Stomach smooth muscle (tissue), 2 donors: Measurements from ENCODE around the gene ENTHD1.
"Not testable (repeated sequence)": the region's sequence is repeated elsewhere in the genome, so short reads cannot be mapped to it uniquely, and the experiment has no call there.

Experiments
- H3K27ac ChIP-seq: one replicate; pipeline ENCODE4 v1.7.0; 2013; ENCODE audit warnings: mild to moderate bottlenecking, low read length, inconsistent platforms
- H3K27me3 ChIP-seq, 2 donors: one replicate each; pipeline ENCODE4 v1.7.0; 2013; ENCODE audit warnings: low read length in 2 of 2; ENCODE audit not compliant: insufficient read depth in 2 of 2, control insufficient read depth in 1 of 2
- H3K36me3 ChIP-seq, 2 donors: one replicate each; pipeline ENCODE4 v1.7.0; 2013; ENCODE audit warnings: low read length in 2 of 2; ENCODE audit not compliant: control insufficient read depth in 2 of 2, insufficient read depth in 2 of 2
- H3K4me1 ChIP-seq: one replicate; pipeline ENCODE4 v1.7.0; 2013; ENCODE audit warnings: low read length; ENCODE audit not compliant: control insufficient read depth, insufficient read depth
- H3K4me3 ChIP-seq, 2 donors: one replicate each; pipeline ENCODE4 v1.7.0; 2013; ENCODE audit warnings: low read length in 2 of 2
- H3K9ac ChIP-seq, 2 donors: one replicate each; pipeline ENCODE4 v1.7.0; 2013; ENCODE audit warnings: low read length in 2 of 2, mild to moderate bottlenecking in 1 of 2
- H3K9me3 ChIP-seq, 2 donors: one replicate each; pipeline ENCODE4 v1.7.0; 2013; ENCODE audit warnings: low read length in 2 of 2; ENCODE audit not compliant: control insufficient read depth in 2 of 2
- donor health status: healthy.
- donor health status: Pancreatic carcinoma.

Gene ENTHD1

GRCh38 chr22:39734046-39734445, 159.5 kb downstream of the ENTHD1 start:
- H3K27ac ChIP-seq, H3K36me3 ChIP-seq, H3K4me1 ChIP-seq, H3K9ac ChIP-seq, H3K4me3 ChIP-seq, H3K9me3 ChIP-seq: not testable (repeated sequence)
- peaks cover 8 to 23% of the 10 kb centered on the region in 2 donors for H3K27me3 ChIP-seq

DNA sequence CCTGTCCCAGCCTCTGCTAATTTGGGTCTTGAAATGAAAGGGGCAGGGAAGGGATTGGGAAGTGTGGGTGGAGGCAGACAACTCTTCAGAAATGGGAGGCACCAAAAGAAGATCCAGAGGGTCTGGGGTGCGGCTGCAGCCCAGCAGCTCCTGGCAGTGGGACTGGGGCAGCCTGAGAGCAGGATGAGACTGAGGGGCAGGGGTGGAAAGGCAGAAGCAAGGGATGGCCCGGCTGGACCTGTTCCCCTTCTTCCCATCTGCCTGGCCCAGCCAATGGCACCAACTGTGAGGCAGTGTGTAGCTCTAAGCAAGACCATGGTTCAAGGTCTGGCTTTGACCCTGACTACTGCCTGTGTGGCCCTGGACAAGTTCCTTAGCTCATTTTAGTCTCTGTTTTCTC, 160.4 kb downstream of the ENTHD1 start:
- peaks cover 12 to 23% of the 10 kb centered on the region in 2 donors for H3K27me3 ChIP-seq
- H3K9me3 ChIP-seq = peaks cover 0 to 3% of the 10 kb centered on the region in 2 donors
- H3K27ac ChIP-seq = no peak overlapping the region
- H3K4me1 ChIP-seq = no peaks in the 10 kb centered on the region
- no peaks in the 10 kb centered on the region for H3K36me3 ChIP-seq
- H3K9ac ChIP-seq = no peak overlapping the region
- H3K4me3 ChIP-seq = no peak overlapping the region

DNA sequence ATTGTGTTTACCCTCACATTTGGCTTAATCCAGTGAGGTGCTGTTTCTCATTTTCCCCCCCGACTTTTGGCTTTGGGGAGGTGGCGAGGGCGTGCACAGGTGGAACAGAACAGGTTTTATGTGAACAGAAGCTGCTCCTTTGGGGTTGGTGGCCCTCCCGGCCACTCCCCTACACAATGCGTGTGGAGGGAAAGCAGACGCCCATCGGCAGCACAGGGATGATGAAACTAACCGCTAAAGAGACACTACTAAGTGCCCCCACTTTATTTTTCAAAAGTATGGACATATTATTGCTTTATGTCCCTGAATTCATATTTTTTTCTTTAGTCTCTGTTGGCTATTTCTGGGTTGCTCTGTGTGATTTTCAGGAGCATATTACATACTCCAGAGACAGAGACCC, 160.9 kb downstream of the ENTHD1 start:
- Histone ChIP-seq H3K27ac (no peak overlapping the region), H3K27me3 (peaks cover 13 to 21% of the 10 kb centered on the region in 2 donors)

GRCh38 chr22:39731881-39732555, 161.5 kb downstream of the ENTHD1 start:
- peaks cover 0 to 3% of the 10 kb centered on the region in 2 donors for H3K9me3 ChIP-seq
- H3K27ac ChIP-seq = no peak overlapping the region
- H3K4me1 ChIP-seq = no peaks in the 10 kb centered on the region
- H3K4me3 ChIP-seq = no peak overlapping the region
- no peak overlapping the region for H3K9ac ChIP-seq
- peaks cover 13 to 22% of the 10 kb centered on the region in 2 donors for H3K27me3 ChIP-seq
- H3K36me3 ChIP-seq = no peaks in the 10 kb centered on the region

More for the DNA sequence above, 160.9 kb downstream of the ENTHD1 start:
- H3K9me3 ChIP-seq = peaks cover 0 to 3% of the 10 kb centered on the region in 2 donors
- H3K36me3 ChIP-seq = no peaks in the 10 kb centered on the region
- H3K4me1 ChIP-seq = no peaks in the 10 kb centered on the region
- no peak overlapping the region for H3K4me3 ChIP-seq
- no peak overlapping the region for H3K9ac ChIP-seq

- Histone ChIP-seq H3K4me1 (no peaks in the 10 kb centered on the region), H3K4me3 (no peak overlapping the region), H3K9me3 (peaks cover 0 to 3% of the 10 kb centered on the region in 2 donors), H3K27me3 (peaks cover 14 to 24% of the 10 kb centered on the region in 2 donors), H3K27ac (no peak overlapping the region), H3K9ac (no peak overlapping the region), H3K36me3 (no peaks in the 10 kb centered on the region)
Observed at GRCh38 chr22:39731481-39731880, 162.1 kb downstream of the ENTHD1 start.

GRCh38 chr22:39729141-39729934, 164.2 kb downstream of the ENTHD1 start:
- Histone ChIP-seq H3K4me1 (no peaks in the 10 kb centered on the region), H3K36me3 (no peaks in the 10 kb centered on the region), H3K27ac (no peak overlapping the region), H3K4me3 (no peak overlapping the region), H3K27me3 (peaks cover 17 to 29% of the 10 kb centered on the region in 2 donors), H3K9me3 (peaks cover 0 to 3% of the 10 kb centered on the region in 2 donors), H3K9ac (no peak overlapping the region)

- Histone ChIP-seq H3K4me1 (no peaks in the 10 kb centered on the region), H3K4me3 (no peak overlapping the region), H3K9ac (no peak overlapping the region), H3K27me3 (peaks cover 21 to 31% of the 10 kb centered on the region in 2 donors), H3K9me3 (peaks cover 0 to 3% of the 10 kb centered on the region in 2 donors), H3K27ac (no peak overlapping the region), H3K36me3 (no peaks in the 10 kb centered on the region)
Observed at GRCh38 chr22:39728236-39728860, 165.2 kb downstream of the ENTHD1 start.

DNA sequence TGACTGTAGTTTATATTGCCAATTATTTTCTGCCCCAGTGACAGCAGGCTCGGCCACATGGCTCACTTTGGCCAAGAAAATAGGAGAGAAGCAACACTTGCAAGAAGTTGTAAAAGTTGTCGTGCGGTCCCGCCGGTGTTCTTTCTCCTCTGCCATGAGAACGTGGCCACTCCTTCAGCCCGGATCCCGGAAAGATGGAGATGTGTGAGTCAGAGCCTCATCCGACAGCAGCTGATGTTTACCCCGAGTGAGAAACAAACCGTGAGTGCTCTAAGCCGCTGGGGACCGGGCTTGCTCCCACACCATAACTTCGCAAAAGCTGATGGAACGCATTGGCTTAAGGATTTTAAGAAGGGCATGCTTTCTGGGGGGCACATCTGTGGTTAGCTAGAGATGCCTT, 166.0 kb downstream of the ENTHD1 start:
- Histone ChIP-seq H3K4me3 (no peak overlapping the region), H3K27me3 (peaks cover 21 to 27% of the 10 kb centered on the region in 2 donors), H3K9me3 (peaks cover 0 to 3% of the 10 kb centered on the region in 2 donors)

DNA sequence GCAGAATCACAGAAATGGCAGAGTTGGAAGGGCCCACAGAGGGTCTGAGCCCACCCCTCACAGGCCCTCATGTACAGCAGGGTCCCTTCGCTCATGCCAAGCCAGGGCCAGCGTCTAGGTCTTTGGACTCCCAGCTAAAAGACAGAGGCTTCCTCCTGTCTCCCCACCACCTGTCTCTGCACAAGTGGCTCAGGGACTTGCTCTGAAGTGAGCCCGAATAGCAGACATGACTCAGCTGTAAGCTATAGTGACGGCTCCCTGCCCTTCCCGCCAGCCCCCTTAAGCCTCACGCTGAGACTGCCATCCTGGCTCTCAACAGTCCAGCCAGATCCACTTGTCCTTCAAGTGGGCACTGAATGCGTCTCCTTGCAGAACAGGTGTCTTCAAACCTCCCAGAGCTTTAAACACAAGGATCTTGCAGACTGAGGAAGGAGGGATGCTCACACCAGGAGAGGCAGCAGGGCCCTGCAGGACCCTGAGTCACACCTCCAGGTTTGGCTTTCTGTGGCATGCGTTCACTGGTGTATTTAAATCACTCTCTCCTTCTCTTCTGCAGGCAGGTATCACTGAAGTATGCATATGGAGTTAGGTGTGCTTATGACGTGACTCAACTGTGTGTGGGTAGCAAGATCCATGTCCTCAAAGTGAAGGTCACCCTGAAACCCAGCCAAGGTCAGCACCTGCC, 168.1 kb downstream of the ENTHD1 start:
- Histone ChIP-seq H3K4me3 (no peak overlapping the region), H3K27me3 (peaks cover 13 to 17% of the 10 kb centered on the region in 2 donors), H3K9me3 (no peaks in the 10 kb centered on the region), H3K36me3 (no peaks in the 10 kb centered on the region), H3K27ac (no peak overlapping the region), H3K9ac (no peak overlapping the region), H3K4me1 (no peaks in the 10 kb centered on the region)

More for the DNA sequence above, 166.0 kb downstream of the ENTHD1 start:
- H3K9ac ChIP-seq = no peak overlapping the region
- H3K4me1 ChIP-seq = no peaks in the 10 kb centered on the region
- H3K27ac ChIP-seq = no peak overlapping the region
- no peaks in the 10 kb centered on the region for H3K36me3 ChIP-seq

DNA sequence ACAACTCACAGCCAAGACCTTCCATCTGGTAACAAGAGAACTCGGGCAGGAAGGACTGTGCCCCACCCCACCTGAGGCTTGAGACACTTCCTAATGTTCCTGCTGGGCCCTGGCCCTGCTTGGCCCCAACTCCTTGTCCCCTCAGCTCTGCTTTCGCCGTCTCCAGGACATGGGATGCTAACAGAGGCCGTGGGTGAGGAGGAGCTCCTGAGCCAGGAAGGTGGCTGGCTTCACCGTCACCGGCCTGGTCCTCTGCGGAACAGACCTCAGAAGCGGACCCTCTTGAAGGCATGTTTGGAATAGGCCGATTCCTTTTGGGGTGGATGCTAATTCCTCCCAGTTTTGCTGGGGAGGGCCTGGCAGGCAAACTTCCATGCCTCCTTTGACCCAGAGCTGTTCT, 168.7 kb downstream of the ENTHD1 start:
- no peaks in the 10 kb centered on the region for H3K36me3 ChIP-seq
- no peak overlapping the region for H3K9ac ChIP-seq
- peaks cover 13 to 19% of the 10 kb centered on the region in 2 donors for H3K27me3 ChIP-seq
- no peaks in the 10 kb centered on the region for H3K9me3 ChIP-seq
- no peak overlapping the region for H3K4me3 ChIP-seq
- H3K4me1 ChIP-seq = no peaks in the 10 kb centered on the region
- H3K27ac ChIP-seq = no peak overlapping the region
